GM21529 (cell line): Measurements from ENCODE around the gene NHLRC2.
"Not testable (repeated sequence)": the region's sequence is repeated elsewhere in the genome, so short reads cannot be mapped to it uniquely, and the experiment has no call there.

Source experiments
- ATAC-seq: cut with Tn5 transposase; IDR thresholded peaks from one replicate; pipeline ENCODE4 v1.9.1; 2021; ENCODE audit not compliant: unreplicated experiment

Gene NHLRC2

GRCh38 chr10:113854013-113854760, at the start of gene NHLRC2, which contains the start of gene DCLRE1A:
NHLRC2 (plus strand) TSS chr10:113854661; CDS start chr10:113854873, 212 bp downstream.
DCLRE1A (minus strand) TSS chr10:113854082; CDS start chr10:113853182, 900 bp downstream.
- ATAC-seq = peak; percentile 43

GRCh38 chr10:113806503-113806902, 48.0 kb upstream of the NHLRC2 start:
- no peak for ATAC-seq

GRCh38 chr10:113808168-113808567, 46.3 kb upstream of the NHLRC2 start:
- no peak for ATAC-seq

GRCh38 chr10:113814700-113815099, 39.8 kb upstream of the NHLRC2 start:
- ATAC-seq = not testable (repeated sequence)

DNA sequence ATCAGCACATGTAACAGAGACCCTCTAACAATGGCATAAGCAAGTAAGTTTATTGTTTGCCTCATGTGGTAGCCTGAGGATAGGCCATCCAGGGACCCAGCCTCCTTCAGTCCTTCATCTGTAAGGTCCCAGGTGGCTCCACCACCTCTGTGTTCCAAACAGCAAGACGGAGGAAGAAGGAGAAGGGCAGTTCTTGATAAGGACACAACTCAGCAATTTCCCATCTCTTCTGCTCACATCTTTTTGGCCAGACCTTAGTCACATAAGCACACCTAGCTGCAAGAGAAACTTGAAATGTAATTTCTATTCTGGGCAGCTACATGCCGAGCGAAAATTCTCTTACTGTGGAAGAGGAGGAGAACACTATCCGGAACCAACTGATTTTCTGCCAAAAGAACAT, 34.5 kb upstream of the NHLRC2 start:
- no peak for ATAC-seq

DNA sequence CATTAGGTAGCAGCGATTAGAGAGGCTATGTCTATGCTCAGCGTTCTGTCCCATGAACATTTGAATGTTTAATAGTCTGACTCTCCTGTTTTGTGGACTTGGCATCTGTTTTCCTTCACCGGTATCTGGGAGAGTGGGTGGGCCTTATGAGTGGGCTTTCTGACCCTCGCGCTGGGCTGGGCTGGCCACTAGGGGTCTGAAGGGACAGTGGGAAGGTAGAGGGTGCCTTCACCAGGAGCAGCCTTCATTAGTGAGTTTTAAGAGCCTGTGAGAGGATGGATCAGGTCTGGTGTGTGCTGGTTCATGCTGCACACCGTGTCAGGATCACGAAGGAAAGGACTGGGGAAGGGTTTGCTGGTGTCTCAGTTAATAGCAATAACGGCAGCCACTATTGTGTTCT, 34.0 kb upstream of the NHLRC2 start:
- no peak for ATAC-seq

DNA sequence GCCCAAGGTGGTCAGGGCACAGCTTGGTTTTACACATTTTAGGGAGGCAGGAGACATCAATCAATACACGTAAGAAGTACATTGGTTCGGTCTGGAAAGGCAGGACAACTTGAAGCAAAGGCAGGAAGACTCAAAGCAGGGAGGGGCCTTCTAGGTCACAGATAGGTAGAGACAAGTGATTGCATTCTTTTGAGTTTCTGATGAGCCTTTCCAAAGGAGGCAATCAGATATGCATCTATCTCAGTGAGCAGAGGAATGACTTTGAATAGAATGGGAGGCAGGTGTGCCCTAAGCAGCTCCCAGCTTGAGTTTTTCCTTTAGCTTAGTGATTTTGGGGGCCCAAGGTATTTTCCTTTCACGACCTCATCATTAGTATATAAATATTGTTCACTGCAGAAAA, 33.2 kb upstream of the NHLRC2 start:
- not testable (repeated sequence) for ATAC-seq

DNA sequence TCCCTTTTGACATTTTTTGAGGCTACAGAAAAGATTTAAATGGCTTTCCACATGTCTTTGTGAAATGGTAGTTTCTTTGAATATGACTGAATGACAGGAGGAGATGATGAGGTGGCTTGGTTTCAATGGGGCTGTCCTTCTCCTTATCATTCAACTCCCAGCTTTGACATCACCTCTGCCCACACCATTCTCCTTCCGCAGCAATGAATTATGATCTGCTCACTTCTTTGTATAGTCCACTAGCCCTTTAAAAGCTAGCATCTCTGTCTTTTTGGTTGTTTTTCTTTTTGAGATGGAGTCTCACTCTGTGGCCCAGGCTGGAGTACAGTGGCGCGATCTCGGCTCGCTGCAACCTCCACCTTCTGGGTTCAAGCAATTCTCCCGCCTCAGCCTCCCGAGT, 32.3 kb upstream of the NHLRC2 start:
- no peak for ATAC-seq

DNA sequence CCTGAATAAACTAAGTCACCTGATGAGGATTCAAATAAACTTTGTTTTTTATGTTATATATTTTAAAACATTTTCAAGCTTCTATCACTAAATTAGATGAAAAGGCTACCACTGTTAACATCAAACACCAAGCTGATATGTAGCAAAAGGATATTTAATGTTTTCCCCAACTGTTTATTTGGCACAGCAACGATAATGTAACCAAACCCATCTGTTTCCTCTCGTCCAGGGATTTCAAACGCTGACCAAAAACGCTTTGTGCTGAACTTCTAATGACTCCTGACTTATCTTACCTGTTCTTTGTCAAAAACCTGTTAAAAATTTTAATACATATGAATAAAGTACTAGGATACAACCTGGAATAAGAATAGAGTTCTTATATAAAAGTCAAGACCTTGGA, 31.1 kb upstream of the NHLRC2 start:
- no peak for ATAC-seq

DNA sequence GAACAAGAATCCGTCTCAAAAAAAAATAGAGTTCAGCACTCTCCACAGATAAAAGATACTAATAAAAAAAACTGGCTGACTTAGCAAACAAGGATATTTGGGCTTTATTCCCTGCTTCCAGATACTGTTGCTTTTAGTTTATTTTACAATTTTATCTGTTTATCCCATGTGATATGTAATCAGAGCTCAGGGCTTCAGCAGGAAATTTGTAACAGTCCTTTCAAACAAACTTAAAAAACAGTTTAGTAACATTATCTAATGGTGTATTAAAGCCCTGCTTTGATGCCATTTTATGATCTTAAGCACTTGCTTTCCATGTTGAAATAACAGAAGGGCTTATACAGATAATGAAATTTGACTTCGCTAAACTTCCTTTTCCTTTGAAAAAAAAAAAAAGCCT, 28.7 kb upstream of the NHLRC2 start:
- ATAC-seq = no peak

DNA sequence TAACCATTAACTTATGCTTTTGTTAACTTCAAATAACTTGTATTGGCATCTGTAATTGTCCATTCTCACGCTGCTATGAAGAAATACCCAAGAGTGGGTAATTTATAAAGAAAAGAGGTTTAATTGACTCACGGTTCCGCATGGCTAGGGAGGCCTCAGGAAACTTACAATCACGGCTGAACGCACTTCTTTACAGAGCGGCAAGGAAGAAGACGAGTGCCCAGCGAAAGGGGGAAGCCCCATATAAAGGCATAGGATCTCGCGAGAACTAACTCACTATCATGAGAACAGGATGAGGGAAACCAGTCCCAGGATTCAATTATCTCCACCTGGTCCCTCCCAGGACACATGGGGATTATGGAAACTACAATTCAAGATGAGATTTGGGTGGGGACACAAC, 25.9 kb upstream of the NHLRC2 start:
- not testable (repeated sequence) for ATAC-seq

DNA sequence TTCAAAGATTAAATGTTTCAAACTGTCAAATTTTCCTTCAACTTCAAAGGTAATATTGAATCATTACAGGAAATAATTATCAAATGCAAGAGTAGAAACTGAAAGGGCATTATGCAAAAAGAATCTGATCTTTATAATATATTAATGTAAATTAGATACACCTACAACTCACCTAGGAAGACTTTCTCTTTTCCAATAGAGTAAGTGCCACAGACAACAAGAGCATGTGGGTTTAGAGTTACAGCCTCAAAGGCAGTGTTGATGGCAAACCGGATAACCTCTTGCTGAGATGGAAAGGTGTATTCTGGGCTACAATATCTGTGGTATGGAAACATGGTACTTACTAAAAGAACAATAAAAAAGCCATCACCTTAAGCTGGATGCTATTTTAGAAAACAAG, 12.3 kb upstream of the NHLRC2 start:
- no peak for ATAC-seq

- no peak for ATAC-seq
Observed at GRCh38 chr10:113843972-113844485, 10.4 kb upstream of the NHLRC2 start.

DNA sequence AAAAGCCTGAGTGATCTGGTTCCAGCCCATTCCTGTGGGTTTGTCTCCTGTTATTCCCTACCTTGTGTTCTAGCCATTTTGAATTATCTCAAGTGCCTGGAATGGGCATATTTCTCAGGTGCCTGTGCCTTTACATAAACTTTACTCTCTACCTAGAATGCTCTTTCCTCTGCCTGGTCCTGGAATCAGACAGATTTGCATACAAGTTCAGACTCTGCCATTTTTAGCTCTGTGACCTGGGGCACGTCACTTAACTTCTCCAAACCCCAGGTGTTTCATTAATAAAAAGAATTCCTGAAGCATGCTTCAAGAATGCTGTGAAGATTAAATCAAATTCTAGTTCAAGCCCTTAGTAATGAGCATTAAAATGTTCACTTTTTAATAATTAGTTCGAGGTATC, 8.4 kb upstream of the NHLRC2 start:
- no peak for ATAC-seq

- ATAC-seq = no peak
Observed at GRCh38 chr10:113849140-113849803, 5.2 kb upstream of the NHLRC2 start.

GRCh38 chr10:113849946-113850345, 4.5 kb upstream of the NHLRC2 start:
- ATAC-seq = no peak

DNA sequence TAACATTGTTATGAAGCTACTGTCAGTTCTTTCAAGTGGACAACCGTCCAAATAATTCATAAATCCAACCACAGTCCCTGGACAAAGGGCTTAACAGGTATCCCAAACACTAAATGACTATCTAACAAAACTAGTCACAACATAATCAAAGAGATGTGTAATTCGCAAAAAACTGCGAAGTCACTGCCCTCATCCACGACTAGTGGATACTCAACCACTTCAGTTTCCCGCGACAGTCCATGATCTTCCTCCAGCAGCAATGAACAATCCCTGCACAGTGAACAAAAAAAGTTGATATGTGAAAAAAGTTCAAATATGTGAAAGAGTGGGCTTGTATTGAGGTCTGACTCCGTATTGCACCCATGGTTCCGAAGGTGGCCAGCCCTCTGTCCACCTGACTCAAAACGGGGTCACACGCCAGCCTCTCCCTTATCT, 866 bp upstream of the NHLRC2 start:
- no peak for ATAC-seq

GRCh38 chr10:113854761-113855588, 514 bp downstream of the NHLRC2 start:
- ATAC-seq = peak; percentile 30

DNA sequence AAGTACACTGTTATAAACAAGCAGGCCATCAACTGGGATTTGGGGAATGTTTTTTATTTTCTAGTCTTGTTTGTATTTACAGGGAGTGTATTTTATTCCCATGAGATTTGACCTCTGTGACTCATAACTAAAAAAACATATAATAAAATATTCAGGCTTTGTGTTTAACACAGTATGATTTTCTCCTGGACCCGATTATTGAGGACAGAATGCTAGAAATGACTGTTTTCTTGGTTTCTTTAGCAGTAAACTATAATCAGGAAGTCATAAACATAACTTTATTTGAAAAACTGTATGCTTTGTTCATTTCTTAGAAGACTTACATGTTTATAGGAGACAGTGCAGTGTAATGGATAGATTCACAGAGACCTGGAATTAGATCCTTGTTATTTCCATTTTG, 2.1 kb downstream of the NHLRC2 start:
- ATAC-seq = no peak

DNA sequence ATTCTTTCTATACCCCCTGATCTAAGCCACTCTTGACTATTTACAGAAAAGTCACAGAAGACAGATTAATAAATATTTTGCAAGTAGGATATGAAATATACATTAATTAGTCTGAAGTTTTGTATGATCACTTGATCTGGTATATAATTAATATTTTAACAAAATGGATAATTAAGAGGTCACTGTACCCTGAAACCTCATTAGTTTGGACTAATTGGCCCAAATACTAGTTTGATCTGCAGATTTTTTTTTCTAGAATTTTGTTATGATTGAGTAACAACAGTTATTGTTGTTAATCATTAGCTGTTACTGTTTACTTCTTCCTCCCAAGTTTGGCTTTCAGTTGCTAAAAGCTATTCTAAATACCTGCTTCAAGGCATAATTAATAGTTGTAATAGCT, 2.7 kb downstream of the NHLRC2 start:
- ATAC-seq = no peak

GRCh38 chr10:113858541-113858940, 4.1 kb downstream of the NHLRC2 start:
- ATAC-seq = no peak
